ENCODE data around the gene RNASE12.
"Not testable (repeated sequence)": the region's sequence is repeated elsewhere in the genome, so short reads cannot be mapped to it uniquely, and the experiment has no call there.

DNA sequence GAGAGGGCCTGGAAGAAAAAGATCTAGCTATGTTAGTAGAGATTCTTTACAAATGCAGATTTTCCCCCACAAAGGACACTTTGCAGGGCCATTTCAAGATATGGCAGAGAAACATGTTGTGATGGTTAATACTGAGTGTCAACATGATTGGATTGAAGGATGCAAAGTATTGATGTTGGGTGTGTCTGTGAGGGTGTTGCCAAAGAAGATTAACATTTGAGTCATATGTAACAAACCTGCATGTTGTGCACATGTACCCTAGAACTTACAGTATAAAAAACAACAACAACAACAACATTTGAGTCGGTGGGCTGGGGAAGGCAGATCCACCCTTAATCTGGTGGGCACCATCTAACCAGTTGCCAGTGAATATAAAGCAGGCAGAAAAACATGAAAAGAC is 24.0 kb downstream of the RNASE12 start:
- TF ChIP-seq, protein P1, sequence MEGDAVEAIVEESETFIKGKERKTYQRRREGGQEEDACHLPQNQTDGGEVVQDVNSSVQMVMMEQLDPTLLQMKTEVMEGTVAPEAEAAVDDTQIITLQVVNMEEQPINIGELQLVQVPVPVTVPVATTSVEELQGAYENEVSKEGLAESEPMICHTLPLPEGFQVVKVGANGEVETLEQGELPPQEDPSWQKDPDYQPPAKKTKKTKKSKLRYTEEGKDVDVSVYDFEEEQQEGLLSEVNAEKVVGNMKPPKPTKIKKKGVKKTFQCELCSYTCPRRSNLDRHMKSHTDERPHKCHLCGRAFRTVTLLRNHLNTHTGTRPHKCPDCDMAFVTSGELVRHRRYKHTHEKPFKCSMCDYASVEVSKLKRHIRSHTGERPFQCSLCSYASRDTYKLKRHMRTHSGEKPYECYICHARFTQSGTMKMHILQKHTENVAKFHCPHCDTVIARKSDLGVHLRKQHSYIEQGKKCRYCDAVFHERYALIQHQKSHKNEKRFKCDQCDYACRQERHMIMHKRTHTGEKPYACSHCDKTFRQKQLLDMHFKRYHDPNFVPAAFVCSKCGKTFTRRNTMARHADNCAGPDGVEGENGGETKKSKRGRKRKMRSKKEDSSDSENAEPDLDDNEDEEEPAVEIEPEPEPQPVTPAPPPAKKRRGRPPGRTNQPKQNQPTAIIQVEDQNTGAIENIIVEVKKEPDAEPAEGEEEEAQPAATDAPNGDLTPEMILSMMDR (IDR thresholded peaks at IDR 0.05; ENCODE audit: poor library complexity, severe bottlenecking) = not testable (repeated sequence)
- not testable (repeated sequence) for TF ChIP-seq POLR2AphosphoS5 (IDR thresholded peaks at IDR 0.05); EP300 (conservative IDR thresholded peaks at IDR 0.05; ENCODE audit: poor library complexity, severe bottlenecking); SMC3 (conservative IDR thresholded peaks at IDR 0.05; ENCODE audit: poor library complexity)
- TF ChIP-seq, protein P2, sequence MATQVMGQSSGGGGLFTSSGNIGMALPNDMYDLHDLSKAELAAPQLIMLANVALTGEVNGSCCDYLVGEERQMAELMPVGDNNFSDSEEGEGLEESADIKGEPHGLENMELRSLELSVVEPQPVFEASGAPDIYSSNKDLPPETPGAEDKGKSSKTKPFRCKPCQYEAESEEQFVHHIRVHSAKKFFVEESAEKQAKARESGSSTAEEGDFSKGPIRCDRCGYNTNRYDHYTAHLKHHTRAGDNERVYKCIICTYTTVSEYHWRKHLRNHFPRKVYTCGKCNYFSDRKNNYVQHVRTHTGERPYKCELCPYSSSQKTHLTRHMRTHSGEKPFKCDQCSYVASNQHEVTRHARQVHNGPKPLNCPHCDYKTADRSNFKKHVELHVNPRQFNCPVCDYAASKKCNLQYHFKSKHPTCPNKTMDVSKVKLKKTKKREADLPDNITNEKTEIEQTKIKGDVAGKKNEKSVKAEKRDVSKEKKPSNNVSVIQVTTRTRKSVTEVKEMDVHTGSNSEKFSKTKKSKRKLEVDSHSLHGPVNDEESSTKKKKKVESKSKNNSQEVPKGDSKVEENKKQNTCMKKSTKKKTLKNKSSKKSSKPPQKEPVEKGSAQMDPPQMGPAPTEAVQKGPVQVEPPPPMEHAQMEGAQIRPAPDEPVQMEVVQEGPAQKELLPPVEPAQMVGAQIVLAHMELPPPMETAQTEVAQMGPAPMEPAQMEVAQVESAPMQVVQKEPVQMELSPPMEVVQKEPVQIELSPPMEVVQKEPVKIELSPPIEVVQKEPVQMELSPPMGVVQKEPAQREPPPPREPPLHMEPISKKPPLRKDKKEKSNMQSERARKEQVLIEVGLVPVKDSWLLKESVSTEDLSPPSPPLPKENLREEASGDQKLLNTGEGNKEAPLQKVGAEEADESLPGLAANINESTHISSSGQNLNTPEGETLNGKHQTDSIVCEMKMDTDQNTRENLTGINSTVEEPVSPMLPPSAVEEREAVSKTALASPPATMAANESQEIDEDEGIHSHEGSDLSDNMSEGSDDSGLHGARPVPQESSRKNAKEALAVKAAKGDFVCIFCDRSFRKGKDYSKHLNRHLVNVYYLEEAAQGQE (IDR thresholded peaks at IDR 0.05; ENCODE audit: borderline replicate concordance) = not testable (repeated sequence)
